SU-DHL-6 (cell line): Measurements from ENCODE around the gene OSBPL9.

ENCODE experiments used
- EZH2phosphoT487 ChIP-seq: fragments of 200-600 bp; sonication (generic), shearing (Covaris generic); conservative IDR thresholded peaks from 2 replicates; pipeline ENCODE4 v1.6.1; 2018; ENCODE audit warnings: mild to moderate bottlenecking, antibody characterized with exemption, low read length, moderate library complexity, mixed read lengths
- TF ChIP-seq, protein P1 (sequence below): fragments of 200-600 bp; sonication (generic); IDR thresholded peaks from one replicate; pipeline ENCODE4 v1.5.1; 2017; ENCODE audit warnings: antibody characterized with exemption, mild to moderate bottlenecking, low read length, moderate library complexity; ENCODE audit not compliant: insufficient read depth, poor library complexity, severe bottlenecking

DNA sequence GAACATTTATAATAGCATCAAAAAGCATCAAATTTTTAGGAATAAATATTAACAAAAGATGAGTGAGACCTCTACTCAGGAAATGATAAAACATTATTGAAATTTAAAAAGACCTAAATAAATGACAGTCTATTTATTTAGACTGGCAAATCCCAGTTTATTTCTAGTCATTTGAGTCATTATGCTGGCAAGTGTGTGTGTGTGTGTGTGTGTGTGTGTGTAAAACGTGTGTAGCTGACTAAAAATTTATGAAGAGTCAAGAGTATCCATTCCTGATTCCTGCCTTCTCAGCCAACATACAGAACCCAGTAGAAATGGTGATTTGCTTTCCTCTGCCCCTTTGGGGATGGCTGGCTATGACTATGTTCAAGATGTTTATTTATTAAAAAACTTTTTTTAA is 46.2 kb downstream of the OSBPL9 start:
- TF ChIP-seq, protein P1, sequence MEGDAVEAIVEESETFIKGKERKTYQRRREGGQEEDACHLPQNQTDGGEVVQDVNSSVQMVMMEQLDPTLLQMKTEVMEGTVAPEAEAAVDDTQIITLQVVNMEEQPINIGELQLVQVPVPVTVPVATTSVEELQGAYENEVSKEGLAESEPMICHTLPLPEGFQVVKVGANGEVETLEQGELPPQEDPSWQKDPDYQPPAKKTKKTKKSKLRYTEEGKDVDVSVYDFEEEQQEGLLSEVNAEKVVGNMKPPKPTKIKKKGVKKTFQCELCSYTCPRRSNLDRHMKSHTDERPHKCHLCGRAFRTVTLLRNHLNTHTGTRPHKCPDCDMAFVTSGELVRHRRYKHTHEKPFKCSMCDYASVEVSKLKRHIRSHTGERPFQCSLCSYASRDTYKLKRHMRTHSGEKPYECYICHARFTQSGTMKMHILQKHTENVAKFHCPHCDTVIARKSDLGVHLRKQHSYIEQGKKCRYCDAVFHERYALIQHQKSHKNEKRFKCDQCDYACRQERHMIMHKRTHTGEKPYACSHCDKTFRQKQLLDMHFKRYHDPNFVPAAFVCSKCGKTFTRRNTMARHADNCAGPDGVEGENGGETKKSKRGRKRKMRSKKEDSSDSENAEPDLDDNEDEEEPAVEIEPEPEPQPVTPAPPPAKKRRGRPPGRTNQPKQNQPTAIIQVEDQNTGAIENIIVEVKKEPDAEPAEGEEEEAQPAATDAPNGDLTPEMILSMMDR: no peak
- no peak for TF ChIP-seq EZH2phosphoT487
